Measurements from ENCODE around the gene AADAT. TPM values are rescaled to one million over a fixed set of nuclear protein-coding genes. Genes with fewer than 3 reads are reported as not detected.
A peak's percentile ranks its signal among the peaks of the same experiment; 100 is the strongest.

Gene AADAT
- total and polyA plus RNA-seq, 4 donors, result 3.8 to 16.1 (median 12.4) TPM

DNA sequence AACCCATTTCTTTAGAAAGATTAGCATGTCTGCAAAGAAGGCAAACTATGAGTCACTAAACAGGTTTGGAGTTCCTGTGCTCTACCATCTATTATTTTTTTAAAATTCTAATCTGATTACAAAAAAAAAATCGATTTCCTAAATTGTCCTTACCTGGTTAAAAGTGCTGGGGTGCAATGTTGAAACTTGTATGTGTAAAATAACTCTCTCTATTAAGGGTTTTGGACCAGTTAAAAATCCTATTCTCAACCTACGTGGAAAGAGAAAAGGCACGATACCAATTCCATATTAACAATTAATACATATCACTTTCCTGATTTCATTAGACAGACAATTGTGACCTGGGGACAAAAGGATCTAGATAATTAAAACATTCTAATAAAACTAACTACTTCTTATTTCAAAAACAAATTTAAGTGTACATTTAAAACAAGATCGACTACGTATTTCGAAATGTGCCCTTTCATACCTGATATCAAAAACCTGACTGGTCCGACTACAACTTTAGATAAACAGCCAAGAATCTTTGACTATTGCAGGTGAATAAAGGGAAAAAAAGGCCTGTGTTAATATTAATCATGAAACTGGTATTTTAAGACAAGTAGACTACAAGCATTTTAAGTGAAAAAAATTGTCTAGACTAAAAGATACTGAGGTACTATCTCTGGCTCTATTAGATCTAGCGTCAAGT lies 21.2 kb downstream of the AADAT start:
- Histone ChIP-seq H3K9me3 (ENCODE audit: control insufficient read depth in 4 of 4, low read length in 3 of 4) (no peaks in the 10 kb centered on the region), H3K9ac (ENCODE audit: low read depth in 1 of 2, low read length in 2 of 2) (peak overlapping the region in 1 of 2 donors; percentile 39), H3K27me3 (ENCODE audit: control insufficient read depth in 4 of 4, insufficient read depth in 4 of 4, low read length in 3 of 4) (no peaks in the 10 kb centered on the region), H3K27ac (ENCODE audit: low read depth in 1 of 2, low read length in 2 of 2) (peak overlapping the region; percentile 54 to 61), H3K4me1 (ENCODE audit: control insufficient read depth in 4 of 4, insufficient read depth in 4 of 4, low read length in 3 of 4) (peaks cover 4 to 35% (median 14%) of the 10 kb centered on the region in 4 donors), H3K36me3 (ENCODE audit: control insufficient read depth in 4 of 4, insufficient read depth in 3 of 4, low read depth in 1 of 4, low read length in 3 of 4) (peaks cover 0 to 5% (median 1%) of the 10 kb centered on the region in 4 donors), H3K4me3 (ENCODE audit: low read depth in 1 of 3, low read length in 3 of 3) (no peak overlapping the region)
- WGBS, result 44% methylated on average over 8 of the region's 8 CpGs
- no peak for TF ChIP-seq NR2F2 (IDR thresholded peaks at IDR 0.05)
- TF ChIP-seq, protein P1, sequence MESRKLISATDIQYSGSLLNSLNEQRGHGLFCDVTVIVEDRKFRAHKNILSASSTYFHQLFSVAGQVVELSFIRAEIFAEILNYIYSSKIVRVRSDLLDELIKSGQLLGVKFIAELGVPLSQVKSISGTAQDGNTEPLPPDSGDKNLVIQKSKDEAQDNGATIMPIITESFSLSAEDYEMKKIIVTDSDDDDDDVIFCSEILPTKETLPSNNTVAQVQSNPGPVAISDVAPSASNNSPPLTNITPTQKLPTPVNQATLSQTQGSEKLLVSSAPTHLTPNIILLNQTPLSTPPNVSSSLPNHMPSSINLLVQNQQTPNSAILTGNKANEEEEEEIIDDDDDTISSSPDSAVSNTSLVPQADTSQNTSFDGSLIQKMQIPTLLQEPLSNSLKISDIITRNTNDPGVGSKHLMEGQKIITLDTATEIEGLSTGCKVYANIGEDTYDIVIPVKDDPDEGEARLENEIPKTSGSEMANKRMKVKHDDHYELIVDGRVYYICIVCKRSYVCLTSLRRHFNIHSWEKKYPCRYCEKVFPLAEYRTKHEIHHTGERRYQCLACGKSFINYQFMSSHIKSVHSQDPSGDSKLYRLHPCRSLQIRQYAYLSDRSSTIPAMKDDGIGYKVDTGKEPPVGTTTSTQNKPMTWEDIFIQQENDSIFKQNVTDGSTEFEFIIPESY (IDR thresholded peaks at IDR 0.05), result no peak
- TF ChIP-seq RXRA (IDR thresholded peaks at IDR 0.05), result peak in 1 of 2 donors; percentile 67
- TF ChIP-seq FOXA2 (IDR thresholded peaks at IDR 0.05), result no peak
- TF ChIP-seq FOXA1 (IDR thresholded peaks at IDR 0.05), result no peak
- no peak for TF ChIP-seq JUND (IDR thresholded peaks at IDR 0.05)
- no peak for TF ChIP-seq GABPA (IDR thresholded peaks at IDR 0.05 in 1 of 2, conservative IDR thresholded peaks at IDR 0.05 in 1 of 2)
- peak; percentile 31 for TF ChIP-seq SP1 (IDR thresholded peaks at IDR 0.05)
- TF ChIP-seq, protein P2, sequence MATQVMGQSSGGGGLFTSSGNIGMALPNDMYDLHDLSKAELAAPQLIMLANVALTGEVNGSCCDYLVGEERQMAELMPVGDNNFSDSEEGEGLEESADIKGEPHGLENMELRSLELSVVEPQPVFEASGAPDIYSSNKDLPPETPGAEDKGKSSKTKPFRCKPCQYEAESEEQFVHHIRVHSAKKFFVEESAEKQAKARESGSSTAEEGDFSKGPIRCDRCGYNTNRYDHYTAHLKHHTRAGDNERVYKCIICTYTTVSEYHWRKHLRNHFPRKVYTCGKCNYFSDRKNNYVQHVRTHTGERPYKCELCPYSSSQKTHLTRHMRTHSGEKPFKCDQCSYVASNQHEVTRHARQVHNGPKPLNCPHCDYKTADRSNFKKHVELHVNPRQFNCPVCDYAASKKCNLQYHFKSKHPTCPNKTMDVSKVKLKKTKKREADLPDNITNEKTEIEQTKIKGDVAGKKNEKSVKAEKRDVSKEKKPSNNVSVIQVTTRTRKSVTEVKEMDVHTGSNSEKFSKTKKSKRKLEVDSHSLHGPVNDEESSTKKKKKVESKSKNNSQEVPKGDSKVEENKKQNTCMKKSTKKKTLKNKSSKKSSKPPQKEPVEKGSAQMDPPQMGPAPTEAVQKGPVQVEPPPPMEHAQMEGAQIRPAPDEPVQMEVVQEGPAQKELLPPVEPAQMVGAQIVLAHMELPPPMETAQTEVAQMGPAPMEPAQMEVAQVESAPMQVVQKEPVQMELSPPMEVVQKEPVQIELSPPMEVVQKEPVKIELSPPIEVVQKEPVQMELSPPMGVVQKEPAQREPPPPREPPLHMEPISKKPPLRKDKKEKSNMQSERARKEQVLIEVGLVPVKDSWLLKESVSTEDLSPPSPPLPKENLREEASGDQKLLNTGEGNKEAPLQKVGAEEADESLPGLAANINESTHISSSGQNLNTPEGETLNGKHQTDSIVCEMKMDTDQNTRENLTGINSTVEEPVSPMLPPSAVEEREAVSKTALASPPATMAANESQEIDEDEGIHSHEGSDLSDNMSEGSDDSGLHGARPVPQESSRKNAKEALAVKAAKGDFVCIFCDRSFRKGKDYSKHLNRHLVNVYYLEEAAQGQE (IDR thresholded peaks at IDR 0.05), result no peak
- peak; percentile 94 to 99 for TF ChIP-seq HNF4A (conservative IDR thresholded peaks at IDR 0.05)
- TF ChIP-seq TAF1 (conservative IDR thresholded peaks at IDR 0.05), result no peak
- TF ChIP-seq, protein P3, sequence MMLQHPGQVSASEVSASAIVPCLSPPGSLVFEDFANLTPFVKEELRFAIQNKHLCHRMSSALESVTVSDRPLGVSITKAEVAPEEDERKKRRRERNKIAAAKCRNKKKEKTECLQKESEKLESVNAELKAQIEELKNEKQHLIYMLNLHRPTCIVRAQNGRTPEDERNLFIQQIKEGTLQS (IDR thresholded peaks at IDR 0.05), result no peak
- peak; percentile 21 for TF ChIP-seq YY1 (IDR thresholded peaks at IDR 0.05)
- peak; percentile 37 for TF ChIP-seq HNF4G (IDR thresholded peaks at IDR 0.05)
- TF ChIP-seq, protein P4, sequence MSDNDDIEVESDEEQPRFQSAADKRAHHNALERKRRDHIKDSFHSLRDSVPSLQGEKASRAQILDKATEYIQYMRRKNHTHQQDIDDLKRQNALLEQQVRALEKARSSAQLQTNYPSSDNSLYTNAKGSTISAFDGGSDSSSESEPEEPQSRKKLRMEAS (IDR thresholded peaks at IDR 0.05), result no peak
- peak; percentile 5 to 18 for TF ChIP-seq RAD21 (IDR thresholded peaks at IDR 0.05)
- no peak for TF ChIP-seq EGR1 (IDR thresholded peaks at IDR 0.05; ENCODE audit: low read depth in 2 of 2)
- TF ChIP-seq, protein P5, sequence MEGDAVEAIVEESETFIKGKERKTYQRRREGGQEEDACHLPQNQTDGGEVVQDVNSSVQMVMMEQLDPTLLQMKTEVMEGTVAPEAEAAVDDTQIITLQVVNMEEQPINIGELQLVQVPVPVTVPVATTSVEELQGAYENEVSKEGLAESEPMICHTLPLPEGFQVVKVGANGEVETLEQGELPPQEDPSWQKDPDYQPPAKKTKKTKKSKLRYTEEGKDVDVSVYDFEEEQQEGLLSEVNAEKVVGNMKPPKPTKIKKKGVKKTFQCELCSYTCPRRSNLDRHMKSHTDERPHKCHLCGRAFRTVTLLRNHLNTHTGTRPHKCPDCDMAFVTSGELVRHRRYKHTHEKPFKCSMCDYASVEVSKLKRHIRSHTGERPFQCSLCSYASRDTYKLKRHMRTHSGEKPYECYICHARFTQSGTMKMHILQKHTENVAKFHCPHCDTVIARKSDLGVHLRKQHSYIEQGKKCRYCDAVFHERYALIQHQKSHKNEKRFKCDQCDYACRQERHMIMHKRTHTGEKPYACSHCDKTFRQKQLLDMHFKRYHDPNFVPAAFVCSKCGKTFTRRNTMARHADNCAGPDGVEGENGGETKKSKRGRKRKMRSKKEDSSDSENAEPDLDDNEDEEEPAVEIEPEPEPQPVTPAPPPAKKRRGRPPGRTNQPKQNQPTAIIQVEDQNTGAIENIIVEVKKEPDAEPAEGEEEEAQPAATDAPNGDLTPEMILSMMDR (IDR thresholded peaks at IDR 0.05; ENCODE audit: low read depth, low read length, missing input control), result no peak
- DNase-seq (ENCODE audit: low spot score), result no peak

Measured in liver (tissue), 9 donors.